HG02885 (cell line): Measurements from ENCODE around the gene DNMT3B.
"Not testable (repeated sequence)": the region's sequence is repeated elsewhere in the genome, so short reads cannot be mapped to it uniquely, and the experiment has no call there.

Experiments used
- ATAC-seq: cut with Tn5 transposase; IDR thresholded peaks from one replicate; pipeline ENCODE4 v1.9.1; 2021; ENCODE audit warnings: mild to moderate bottlenecking; ENCODE audit not compliant: unreplicated experiment, poor library complexity

The DNMT3B gene

DNA sequence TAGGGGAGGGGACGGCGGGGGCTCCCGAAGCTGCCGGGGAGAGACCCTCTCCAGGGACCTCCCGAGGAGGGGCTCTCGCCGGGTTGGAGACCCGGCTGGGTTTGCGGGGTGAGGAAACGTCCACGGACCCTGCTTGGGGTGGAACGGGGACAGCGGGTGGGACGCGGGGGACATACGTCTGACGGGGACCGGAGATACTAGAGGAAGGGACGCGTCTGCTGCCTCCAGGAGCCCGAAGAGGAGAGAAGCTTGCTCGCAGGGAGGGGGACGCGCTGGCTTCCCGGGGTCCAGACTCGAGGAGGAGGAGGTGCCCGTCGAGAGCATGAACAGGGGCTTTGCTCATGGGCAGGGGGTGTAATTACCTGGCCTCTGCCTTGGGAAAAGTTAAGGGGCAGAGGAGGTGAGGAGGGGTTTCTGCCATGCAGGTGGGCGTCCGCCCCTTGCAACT is 593 bp downstream of the DNMT3B start:
- peak; percentile 7 for ATAC-seq

DNA sequence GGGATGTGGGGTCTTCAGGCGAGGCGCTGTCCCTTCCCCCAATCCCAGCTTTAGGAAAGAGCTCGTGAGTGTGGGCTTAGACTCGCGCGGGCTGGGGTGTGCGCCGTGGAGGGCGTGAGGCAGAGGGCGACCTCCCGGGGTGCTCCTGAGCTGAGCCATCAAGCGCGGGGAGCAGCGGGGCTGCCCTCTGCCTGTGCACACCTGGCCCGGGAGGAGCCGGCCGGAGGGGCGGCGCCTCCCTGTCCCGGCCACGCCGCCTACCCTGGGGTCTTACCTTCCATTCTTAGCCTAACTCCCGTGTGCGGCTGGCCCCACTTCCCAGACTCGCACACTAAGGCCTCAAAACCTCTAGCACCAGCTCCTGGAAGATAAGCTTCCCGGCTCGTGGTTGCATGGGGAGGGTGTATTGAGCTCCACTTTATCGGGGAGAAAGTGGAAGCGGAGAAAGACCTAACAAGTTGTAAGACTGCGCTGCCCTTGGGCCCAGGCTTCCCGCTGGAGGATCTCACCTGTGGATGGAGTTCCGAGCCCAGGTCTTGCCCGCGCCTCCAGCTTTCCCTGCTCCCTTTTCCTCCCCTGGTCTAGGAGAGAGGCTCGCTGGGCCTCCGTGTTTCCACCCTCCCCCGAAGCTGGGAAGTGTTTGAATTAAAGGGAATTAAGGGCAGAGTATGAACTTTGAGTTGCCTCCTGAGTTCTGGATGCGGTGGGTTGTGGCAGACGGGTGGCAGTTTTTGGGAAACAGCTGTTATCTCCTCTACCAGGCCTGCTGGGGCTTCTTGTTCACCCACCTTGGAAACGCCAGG is 1.2 kb downstream of the DNMT3B start:
- no peak for ATAC-seq

DNA sequence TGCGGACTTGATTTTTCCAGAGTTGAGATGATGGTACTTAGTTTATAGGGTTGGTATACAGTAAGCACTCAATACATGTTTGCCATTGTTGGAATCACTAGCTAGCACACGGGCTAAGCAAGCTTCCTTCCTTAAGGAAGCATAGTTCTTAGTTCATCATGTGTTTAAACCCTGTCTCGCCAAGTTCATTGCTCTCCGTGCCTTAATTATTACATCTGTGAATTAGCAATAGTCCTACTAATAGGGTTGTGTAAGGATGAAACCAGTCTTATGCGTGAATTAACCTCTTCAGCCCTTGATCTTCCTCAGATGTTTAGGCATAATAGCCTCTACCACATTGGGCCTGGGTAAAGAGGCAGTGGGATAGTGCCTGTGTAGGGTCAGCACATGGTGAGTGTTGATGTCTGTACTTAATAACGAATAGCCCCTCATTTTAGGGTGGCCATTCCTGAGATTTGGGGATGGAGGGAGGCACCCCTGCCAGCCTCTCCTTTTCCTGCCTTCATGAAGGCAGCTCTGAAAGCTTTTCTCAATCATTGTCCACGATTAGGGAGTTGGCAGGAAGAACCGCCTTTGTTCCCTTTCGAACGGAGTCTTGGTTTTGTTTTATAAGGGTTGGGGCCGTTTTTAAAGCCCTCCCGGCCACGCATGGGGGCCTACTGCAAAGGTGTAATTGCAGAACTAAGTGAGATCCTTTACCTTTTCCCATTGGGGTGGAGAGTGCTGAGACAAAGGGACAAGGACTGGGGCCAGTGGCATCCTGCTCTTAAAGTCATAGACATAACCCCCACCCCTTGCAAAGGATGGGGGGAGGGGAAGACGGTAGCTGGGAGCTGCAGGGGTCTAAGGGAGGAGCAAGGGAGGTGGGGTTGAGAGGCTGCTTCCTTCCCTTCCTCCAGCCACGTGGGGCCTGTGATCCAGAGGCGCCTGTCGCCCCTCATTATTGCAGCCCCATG is 2.1 kb downstream of the DNMT3B start:
- no peak for ATAC-seq

DNA sequence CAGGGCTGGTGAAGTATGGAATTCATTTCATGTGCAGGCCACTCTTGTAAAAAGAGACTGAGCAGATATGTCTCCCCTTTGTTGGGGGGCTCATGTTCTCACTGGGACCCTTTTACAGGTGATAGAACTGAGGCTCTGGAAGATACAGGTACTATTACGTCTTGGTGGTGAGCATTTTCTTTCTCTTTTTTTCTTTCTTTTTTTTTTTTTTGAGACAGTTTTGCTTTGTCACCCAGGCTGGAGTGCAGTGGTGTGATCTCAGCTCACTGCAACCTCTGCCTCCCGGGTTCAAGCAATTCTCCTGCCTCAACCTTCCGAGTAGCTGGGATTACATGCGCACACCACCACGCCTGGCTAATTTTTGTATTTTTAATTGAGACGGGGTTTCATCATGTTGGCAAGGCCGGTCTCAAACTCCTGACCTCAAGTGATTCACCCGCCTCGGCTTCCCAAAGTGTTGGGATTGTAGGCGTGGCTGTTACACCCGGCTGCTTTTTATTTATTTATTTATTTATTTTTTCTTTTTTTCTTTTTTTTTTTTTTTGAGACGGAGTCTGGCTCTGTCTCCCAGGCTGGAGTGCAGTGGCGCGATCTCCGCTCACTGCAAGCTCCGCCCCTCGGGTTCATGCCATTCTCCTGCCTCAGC is 3.2 kb downstream of the DNMT3B start:
- not testable (repeated sequence) for ATAC-seq

DNA sequence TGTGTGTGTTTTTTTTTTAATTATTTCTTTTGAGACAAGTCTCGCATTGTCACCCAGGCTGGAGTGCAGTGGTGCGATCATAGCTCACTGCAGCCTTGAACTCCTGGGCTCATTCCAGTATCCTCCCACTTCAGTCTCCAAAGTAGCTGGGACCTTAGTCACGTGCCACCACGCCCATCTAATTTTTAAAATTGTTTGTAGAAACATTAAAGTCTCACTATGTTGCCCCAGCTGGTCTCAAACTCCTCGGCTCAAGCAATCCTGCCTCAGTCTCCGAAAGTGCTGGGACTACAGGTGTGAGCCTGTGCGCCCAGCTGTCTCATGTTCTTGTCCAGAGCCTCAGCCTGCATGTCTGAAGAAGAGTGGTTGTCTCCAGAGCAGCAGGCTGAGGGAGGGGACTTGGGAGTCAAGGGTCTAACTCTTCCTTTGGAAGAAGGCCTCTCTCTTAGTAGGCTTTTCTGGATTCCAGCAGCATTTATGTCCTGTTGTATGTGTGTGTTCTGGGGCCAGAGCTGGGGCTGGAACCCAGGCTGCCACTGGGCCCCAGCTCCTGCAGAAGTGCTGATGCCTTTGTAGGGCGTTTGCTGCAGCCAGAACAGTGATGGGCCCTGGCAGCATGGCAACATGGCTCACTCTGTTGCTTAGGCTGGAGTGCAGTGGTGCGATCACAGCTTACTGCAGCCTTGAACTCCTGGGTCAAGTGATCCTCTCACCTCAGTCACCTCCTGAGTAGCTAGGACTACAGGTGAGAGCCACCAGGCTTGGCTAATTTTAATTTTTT is 5.4 kb downstream of the DNMT3B start:
- no peak for ATAC-seq

DNA sequence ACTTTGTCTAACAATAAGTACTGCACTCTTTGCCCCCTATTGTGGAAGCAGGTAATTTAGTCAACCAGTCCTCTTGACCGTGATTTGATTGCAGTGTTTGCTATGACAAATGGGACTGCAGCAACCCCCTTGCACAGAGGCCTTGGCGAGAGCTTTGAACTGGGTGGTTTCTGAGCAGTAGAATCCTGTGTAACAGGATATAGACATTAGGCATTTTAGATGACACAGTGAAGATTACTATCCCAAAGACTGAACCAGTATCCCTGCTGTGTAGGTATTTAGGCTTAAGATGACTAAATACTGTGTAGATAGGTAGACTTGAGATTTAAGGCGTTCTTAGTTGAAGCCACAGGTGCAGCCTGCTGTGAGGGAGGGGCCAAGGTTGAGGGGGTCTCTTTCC is 9.9 kb downstream of the DNMT3B start:
- no peak for ATAC-seq

DNA sequence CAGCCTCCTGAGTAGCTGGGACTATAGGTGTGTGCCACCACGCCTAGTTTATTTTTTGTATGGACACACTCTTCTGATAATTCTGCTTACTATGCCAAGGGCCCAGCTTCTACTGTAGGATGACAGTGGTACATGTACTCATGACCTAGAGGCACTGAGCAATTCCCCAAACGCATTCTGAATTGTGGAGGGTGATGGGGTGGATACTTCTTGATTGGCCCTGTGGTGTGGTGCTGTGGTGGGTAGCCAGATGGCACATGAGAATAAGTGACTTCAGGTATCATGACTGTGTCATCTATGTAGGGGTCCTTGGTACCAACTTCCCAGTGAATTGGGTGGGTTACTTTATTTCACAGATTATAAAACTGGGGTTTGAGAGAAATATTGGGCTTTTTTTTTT is 11.0 kb downstream of the DNMT3B start:
- ATAC-seq: no peak

DNA sequence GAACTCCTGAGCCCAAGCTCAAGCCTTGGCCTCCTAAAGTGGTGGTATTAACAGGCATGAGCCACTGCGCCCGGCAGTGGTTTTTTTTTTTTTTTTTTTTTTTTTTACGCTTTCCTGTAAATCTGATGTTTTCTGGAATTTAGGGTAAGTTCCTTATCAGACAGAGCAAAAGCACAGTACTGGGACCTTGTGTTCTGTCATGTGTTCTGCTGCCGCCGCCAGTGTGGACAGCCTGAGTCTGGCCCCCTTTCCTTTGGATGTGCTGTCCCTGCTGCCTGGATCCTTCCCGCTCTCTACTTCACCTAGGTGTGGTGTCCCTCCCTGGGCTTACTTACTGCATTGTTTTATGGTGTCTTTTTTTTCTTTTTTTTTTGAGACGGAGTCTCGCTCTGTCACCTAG is 11.7 kb downstream of the DNMT3B start:
- no peak for ATAC-seq

DNA sequence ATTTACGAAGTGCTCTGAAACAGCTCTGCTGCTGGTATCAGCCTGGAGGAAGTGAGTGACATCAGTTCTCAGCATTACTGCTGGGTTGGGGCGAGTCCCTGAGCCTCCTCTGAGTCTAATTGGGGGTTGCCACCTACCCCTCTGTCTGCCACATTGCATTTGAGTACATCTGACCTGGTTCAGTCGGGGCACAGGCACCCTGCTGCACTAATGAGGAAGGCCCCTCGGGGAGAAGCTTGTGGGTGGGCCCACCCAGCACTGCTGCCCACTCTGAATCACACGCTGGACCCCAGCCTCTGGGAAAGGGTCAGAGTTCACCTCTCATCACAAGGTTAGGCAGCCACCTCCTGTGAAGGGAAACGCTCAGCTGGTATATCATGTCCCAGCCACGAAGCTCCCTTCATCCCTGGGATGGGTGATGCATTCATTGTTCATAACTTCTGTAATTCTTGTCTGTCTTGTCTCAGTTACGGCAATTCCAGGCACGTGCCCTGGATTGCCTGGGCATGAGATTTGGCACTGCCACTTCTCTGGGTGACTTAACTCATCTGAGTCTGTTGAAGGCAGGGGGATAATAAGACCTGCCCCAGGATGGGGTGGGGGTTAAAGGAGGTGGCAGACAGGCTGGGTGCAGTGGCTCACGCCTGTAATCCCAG is 13.3 kb downstream of the DNMT3B start:
- no peak for ATAC-seq

DNA sequence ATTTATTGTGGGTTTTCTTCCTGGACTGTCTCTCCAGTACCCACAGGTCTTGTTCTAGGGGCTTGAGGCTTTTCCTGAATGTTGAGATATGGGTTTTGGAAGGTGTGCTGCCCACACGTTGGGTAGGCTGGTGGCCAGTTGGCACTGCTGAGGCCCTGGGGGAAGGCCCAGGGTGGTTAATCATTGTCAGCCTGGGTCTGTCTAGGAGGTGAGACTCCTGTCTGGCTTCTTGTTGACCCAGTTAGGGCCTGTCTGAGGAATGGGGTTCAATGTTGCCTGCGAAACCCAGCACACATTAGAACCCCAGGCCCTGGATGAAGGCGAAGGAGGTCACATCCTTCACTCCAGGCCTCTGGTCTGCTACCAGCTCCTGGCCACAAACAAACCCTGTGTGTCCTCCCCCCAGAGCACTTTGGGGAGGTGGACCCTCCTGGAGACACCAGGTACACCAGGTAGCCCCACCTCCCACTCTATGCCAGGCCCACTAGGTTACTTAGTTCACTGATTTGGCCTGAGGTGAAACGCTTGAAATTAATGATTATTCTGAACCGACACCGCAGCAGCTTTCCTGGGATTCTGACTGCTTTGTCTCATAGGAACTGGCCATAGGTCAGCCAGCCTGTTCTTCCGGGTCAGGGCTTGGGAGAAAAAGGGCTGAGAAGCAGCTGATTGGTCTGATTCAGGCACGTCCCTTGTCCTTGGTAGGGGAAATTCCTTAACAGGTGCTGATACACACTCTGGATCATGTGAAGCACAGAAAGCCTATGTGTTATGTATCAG is 15.2 kb downstream of the DNMT3B start:
- ATAC-seq: no peak

DNA sequence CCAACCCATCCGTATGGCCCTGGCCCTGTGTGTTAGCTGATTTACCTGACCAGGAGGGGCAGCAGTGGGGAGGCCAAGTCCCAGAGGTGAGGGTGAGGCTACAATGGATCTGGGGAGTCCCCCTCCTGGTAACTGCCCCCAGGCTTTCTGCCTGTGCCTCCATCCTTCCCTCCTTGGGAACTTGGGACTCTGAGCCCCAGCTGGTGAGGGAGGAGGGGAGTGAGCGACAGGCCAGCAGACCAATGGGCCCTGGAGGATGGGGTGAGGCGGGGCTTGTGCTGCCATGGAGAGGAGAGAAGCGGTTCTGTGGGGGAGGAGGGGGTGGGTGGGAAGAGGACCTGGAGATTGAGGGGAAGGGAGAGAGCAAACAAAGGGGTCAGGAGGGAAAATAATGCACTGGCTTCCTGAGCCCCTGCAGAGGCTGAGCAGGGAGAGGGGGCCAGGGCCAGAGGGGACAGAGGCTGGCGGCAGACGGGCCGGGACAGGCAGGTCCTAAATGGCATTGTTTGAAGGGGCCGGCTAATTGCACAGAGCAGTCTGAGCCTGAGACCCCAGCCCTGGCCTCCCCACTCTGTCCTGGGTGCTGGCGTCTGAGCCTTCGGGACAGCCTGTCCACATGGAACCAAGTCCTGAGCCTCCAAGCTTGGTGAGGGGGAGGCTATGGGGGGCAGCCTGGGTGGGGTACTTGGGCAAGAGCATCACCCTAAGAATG is 17.5 kb downstream of the DNMT3B start:
- no peak for ATAC-seq

DNA sequence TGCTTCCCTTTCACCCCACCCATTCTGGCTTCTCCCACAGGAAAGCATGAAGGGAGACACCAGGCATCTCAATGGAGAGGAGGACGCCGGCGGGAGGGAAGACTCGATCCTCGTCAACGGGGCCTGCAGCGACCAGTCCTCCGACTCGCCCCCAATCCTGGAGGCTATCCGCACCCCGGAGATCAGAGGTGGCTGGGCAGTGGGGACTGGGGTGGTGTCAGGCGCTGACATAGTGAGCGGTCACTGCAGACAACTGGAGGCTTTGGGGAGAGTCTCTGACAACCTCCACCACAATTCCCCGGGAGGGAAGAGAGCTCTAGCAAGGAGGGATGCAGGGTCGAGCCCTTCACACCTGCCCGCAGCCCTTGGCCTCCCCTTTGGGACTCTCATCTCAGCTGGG is 18.1 kb downstream of the DNMT3B start:
- no peak for ATAC-seq

DNA sequence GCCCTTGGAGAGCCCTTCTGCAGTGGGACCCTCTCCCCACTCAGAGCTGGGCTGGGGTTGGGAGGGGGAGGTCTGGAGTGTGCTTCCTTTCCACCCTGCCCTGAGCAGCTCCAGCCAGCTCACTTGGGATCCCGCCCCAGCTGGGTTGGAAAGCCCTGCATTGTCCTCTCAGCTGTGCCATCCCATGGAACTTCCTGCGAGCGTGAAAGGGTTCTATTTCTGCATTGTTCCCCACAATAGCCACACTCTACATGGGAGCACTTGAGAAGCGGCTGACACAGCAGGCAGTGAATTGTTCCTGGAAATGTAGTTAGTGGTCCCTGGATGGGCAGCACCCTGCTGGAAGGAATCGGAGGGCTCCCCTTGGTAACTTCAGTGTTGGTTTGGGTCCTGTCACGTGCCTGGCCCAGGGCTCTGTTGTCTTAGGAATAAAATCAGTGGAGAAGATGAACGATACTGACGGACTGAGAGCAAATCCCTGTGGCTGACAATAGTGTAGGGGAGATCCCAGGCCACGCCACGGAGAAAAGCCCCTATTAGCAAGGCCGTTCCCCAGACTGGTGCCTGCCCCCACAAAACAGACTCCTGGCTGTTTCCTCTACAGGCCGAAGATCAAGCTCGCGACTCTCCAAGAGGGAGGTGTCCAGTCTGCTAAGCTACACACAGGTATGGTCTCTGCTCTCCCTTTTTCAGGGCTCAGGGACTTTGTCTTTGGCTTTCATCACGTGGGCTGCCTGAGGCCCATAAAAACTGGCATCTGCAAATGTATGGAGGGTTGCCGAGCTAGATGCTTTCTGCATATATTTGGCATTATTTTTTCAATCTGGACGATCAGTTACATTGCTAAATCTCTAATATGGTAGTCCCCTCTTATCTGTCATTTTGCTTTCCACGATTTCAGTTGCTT is 18.8 kb downstream of the DNMT3B start:
- ATAC-seq: no peak

DNA sequence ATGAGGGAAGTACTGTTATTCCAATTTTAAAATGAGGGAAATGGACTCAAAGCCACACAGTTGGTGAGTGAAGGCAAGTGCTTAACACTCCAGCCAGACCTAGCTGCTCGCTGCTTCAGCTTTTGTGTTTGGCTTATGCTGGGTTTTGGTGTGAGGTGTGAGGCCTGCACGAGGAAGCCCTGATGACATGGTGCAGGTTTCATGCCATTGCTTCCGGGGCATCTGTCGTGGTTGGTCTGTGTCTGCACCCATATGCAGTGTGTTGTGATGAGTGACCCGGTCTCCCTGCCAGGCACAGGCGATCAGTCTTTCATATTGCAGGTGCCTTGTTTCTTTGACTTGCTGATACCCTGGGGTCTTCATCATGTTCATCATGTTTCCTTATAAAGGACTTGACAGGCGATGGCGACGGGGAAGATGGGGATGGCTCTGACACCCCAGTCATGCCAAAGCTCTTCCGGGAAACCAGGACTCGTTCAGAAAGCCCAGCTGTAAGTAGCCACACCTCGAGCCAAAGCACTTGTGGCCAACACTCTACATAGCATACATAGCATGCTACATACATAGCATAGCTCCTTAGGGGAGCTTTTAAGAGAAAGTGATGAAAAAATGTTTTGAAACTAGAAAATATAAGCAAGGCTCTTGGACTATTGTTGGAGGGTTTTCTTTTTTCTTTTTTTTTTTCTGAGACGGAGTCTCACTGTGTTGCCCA is 22.3 kb downstream of the DNMT3B start:
- ATAC-seq: no peak

DNA sequence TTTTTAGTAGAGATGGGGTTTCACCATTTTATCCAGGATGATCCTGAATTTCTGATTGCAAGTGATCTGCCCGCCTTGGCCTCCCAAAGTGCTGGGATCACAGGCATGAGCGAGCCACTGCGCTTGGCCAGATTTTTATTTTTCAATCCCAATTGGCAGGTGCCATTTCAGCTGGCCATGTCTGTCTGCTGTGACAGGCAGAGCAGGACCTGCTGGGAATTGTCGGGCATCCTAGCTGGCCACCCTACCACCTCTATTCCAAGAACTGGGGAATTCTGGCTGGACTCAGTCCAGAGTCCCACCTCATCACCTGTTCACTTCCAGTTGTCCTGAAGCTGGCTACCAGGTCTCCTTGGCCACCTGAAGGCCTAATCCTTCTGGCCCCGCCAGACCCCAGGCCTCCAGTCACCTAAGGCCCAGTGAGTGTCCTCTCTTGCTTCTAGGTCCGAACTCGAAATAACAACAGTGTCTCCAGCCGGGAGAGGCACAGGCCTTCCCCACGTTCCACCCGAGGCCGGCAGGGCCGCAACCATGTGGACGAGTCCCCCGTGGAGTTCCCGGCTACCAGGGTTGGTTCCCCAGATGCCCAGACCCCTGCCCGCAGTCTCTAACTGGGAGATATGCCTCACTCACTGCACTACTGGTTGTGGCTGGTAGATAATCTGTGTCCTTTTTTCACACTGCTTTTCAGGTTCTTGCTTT is 24.0 kb downstream of the DNMT3B start:
- no peak for ATAC-seq

DNA sequence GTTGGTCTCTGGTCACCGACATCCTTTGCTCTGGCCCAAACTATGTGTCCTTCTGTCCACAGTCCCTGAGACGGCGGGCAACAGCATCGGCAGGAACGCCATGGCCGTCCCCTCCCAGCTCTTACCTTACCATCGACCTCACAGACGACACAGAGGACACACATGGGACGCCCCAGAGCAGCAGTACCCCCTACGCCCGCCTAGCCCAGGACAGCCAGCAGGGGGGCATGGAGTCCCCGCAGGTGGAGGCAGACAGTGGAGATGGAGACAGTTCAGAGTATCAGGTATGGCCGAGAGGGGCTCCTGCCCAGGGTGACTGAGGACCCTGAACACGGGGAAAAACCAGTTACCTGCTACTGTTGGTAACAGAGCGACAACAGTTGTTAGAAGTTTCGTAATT is 25.0 kb downstream of the DNMT3B start:
- ATAC-seq: no peak
